ENCODE results near the gene CECR2. TPM values are rescaled to one million over a fixed set of nuclear protein-coding genes. Genes with fewer than 3 reads are reported as not detected.

Gene CECR2
- total RNA-seq, 4 donors from 2014 or later = 1.1 to 2.1 (median 1.3) TPM

GRCh38 chr22:17486719-17487118 is 117.5 kb downstream of the CECR2 start:
- 94% methylated on average over 10 of the region's 10 CpGs for WGBS
- TF ChIP-seq EP300 (IDR thresholded peaks at IDR 0.05) (no peak), CTCF (IDR thresholded peaks at IDR 0.05) (no peak), POLR2A (IDR thresholded peaks at IDR 0.05; ENCODE audit: low read depth) (no peak), POLR2AphosphoS5 (IDR thresholded peaks at IDR 0.05) (no peak)
- no peaks in the 10 kb centered on the region for H3K36me3 ChIP-seq

GRCh38 chr22:17489101-17489500 is 119.8 kb downstream of the CECR2 start:
- no peak for DNase-seq (ENCODE audit: extremely low spot score)

More at GRCh38 chr22:17486719-17487118, 117.5 kb downstream of the CECR2 start:
- peaks cover 5 to 8% (median 5%) of the 10 kb centered on the region in 4 donors for H3K4me1 ChIP-seq
- no peak for DNase-seq (ENCODE audit: extremely low spot score)
- H3K27me3 ChIP-seq = no peaks in the 10 kb centered on the region
- intact Hi-C loops (cut with DNase I) = no loop called here
- no peaks in the 10 kb centered on the region for H3K9me3 ChIP-seq
- H3K27ac ChIP-seq (replicated peaks in 1 of 4) = no peak overlapping the region
- no peak overlapping the region for H3K4me3 ChIP-seq

GRCh38 chr22:17491090-17491640 is 121.9 kb downstream of the CECR2 start:
- Histone ChIP-seq H3K27ac (replicated peaks in 1 of 4) (no peak overlapping the region), H3K9me3 (no peaks in the 10 kb centered on the region), H3K4me1 (peaks cover 5 to 13% (median 11%) of the 10 kb centered on the region in 4 donors), H3K27me3 (no peaks in the 10 kb centered on the region), H3K36me3 (no peaks in the 10 kb centered on the region), H3K4me3 (no peak overlapping the region)
- WGBS = 78% methylated on average over 9 of the region's 9 CpGs
- TF ChIP-seq POLR2AphosphoS5 (IDR thresholded peaks at IDR 0.05) (no peak), EP300 (IDR thresholded peaks at IDR 0.05) (no peak), POLR2A (IDR thresholded peaks at IDR 0.05; ENCODE audit: low read depth) (no peak), CTCF (IDR thresholded peaks at IDR 0.05) (no peak)
- DNase-seq (ENCODE audit: extremely low spot score) = no peak
- intact Hi-C loops (cut with DNase I) = loop anchor here (10.0 kb wide), 1 partner anchor 576 kb away; no protein-coding TSS in a partner anchor

More at GRCh38 chr22:17489101-17489500, 119.8 kb downstream of the CECR2 start:
- intact Hi-C loops (cut with DNase I) = no loop called here
- TF ChIP-seq POLR2AphosphoS5 (IDR thresholded peaks at IDR 0.05) = no peak
- TF ChIP-seq EP300 (IDR thresholded peaks at IDR 0.05) = no peak
- no peak for TF ChIP-seq POLR2A (IDR thresholded peaks at IDR 0.05; ENCODE audit: low read depth)
- TF ChIP-seq CTCF (IDR thresholded peaks at IDR 0.05) = no peak
- H3K4me3 ChIP-seq = no peak overlapping the region
- peaks cover 7 to 16% (median 11%) of the 10 kb centered on the region in 4 donors for H3K4me1 ChIP-seq
- 84% methylated on average over 6 of the region's 6 CpGs for WGBS
- H3K9me3 ChIP-seq = no peaks in the 10 kb centered on the region
- H3K27me3 ChIP-seq = no peaks in the 10 kb centered on the region
- H3K36me3 ChIP-seq = no peaks in the 10 kb centered on the region
- H3K27ac ChIP-seq (replicated peaks in 1 of 4) = no peak overlapping the region

- no peak for DNase-seq (ENCODE audit: extremely low spot score)
- Histone ChIP-seq H3K4me3 (no peak overlapping the region), H3K27ac (replicated peaks in 1 of 4) (no peak overlapping the region), H3K9me3 (no peaks in the 10 kb centered on the region), H3K36me3 (no peaks in the 10 kb centered on the region), H3K4me1 (peaks cover 5 to 13% (median 11%) of the 10 kb centered on the region in 4 donors), H3K27me3 (no peaks in the 10 kb centered on the region)
- whole genome bisulfite sequencing = 52% methylated on average over 3 of the region's 3 CpGs
- intact Hi-C loops (cut with DNase I) = loop anchor here (10.0 kb wide), 1 partner anchor 577 kb away; no protein-coding TSS in a partner anchor
- TF ChIP-seq POLR2A (IDR thresholded peaks at IDR 0.05; ENCODE audit: low read depth) (no peak), POLR2AphosphoS5 (IDR thresholded peaks at IDR 0.05) (no peak), EP300 (IDR thresholded peaks at IDR 0.05) (no peak), CTCF (IDR thresholded peaks at IDR 0.05) (no peak)
These were observed 123.0 kb downstream of the CECR2 start for GRCh38 chr22:17492247-17492646.
